ENCODE measurements around the gene KCNMA1. TPM values are rescaled to one million over a fixed set of nuclear protein-coding genes. Genes with fewer than 3 reads are reported as not detected.

KCNMA1 gene
- total and polyA plus RNA-seq, 10 donors: 9.3 to 114 (median 51.5) TPM

DNA sequence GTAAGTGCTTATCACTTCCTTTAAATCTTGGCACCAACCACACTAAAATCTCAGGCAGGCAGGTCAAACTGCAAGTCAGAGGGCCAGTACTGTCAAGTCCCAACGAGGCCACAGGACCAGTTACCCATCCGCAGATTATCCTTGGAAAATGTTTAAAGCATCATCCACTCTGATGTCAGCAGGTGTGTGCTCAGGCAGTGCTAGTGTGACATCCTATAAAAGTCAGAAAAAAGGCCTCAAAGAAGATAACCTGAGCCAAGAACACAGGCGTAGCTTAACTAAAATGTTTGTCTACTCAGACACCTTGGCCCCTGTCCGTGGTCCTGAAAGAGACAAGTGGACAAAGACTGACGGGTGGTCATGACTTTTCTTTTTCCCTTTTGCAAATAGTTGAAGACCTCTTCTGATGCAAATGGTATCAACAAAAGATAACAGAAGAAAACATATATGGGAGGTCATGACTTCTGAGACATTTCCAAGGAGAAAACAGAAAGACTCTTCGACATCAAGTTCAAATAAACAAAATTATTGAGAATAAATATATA is 309.3 kb downstream of the KCNMA1 start:
- no peak for TF ChIP-seq POLR2A (IDR thresholded peaks at IDR 0.05)
- no peak for TF ChIP-seq POLR2AphosphoS5 (IDR thresholded peaks at IDR 0.05)
- TF ChIP-seq, protein P1, sequence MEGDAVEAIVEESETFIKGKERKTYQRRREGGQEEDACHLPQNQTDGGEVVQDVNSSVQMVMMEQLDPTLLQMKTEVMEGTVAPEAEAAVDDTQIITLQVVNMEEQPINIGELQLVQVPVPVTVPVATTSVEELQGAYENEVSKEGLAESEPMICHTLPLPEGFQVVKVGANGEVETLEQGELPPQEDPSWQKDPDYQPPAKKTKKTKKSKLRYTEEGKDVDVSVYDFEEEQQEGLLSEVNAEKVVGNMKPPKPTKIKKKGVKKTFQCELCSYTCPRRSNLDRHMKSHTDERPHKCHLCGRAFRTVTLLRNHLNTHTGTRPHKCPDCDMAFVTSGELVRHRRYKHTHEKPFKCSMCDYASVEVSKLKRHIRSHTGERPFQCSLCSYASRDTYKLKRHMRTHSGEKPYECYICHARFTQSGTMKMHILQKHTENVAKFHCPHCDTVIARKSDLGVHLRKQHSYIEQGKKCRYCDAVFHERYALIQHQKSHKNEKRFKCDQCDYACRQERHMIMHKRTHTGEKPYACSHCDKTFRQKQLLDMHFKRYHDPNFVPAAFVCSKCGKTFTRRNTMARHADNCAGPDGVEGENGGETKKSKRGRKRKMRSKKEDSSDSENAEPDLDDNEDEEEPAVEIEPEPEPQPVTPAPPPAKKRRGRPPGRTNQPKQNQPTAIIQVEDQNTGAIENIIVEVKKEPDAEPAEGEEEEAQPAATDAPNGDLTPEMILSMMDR (IDR thresholded peaks at IDR 0.05 in 8 of 11, conservative IDR thresholded peaks at IDR 0.05 in 3 of 11): no peak
- Histone ChIP-seq H3K36me3 (no peaks in the 10 kb centered on the region), H3K4me3 (no peak overlapping the region), H3K4me1 (no peaks in the 10 kb centered on the region), H3K9me3 (no peaks in the 10 kb centered on the region), H3K27ac (no peak overlapping the region), H3K27me3 (replicated peaks in 1 of 7) (no peaks in the 10 kb centered on the region)
- intact Hi-C loops (cut with DNase I; ENCODE audit: low total_unique reads): no loop called here
- no peak for DNase-seq
- WGBS, 5 donors: 61 to 68% (median 68%) methylated on average over 6 of the region's 6 CpGs

DNA sequence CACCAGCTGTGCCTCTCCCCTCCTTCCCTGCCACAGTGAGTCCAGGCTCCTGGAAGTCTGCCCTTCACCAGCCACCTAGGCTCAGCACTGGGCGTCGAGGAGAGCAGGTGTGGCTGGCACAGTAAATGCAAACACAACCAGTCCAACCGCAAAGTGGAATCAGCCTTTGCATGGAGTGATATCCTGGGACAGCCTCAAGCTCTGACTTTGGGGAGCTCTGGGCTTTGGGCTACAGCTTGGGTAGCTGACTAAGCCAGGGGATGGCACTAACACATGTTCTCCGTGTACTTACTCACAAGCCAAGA is 312.4 kb downstream of the KCNMA1 start:
- no peak overlapping the region for H3K27ac ChIP-seq
- DNase-seq: no peak
- WGBS, 5 donors: 78 to 86% (median 81%) methylated on average over 4 of the region's 4 CpGs
- H3K27me3 ChIP-seq (replicated peaks in 1 of 7): no peaks in the 10 kb centered on the region
- no peaks in the 10 kb centered on the region for H3K9me3 ChIP-seq
- no peaks in the 10 kb centered on the region for H3K36me3 ChIP-seq
- intact Hi-C loops (cut with DNase I; ENCODE audit: low total_unique reads): no loop called here
- H3K4me3 ChIP-seq: no peak overlapping the region
- TF ChIP-seq POLR2A (IDR thresholded peaks at IDR 0.05): no peak
- no peak for TF ChIP-seq POLR2AphosphoS5 (IDR thresholded peaks at IDR 0.05)
- TF ChIP-seq, protein P1 (IDR thresholded peaks at IDR 0.05 in 8 of 11, conservative IDR thresholded peaks at IDR 0.05 in 3 of 11): no peak
- H3K4me1 ChIP-seq: no peaks in the 10 kb centered on the region

DNA sequence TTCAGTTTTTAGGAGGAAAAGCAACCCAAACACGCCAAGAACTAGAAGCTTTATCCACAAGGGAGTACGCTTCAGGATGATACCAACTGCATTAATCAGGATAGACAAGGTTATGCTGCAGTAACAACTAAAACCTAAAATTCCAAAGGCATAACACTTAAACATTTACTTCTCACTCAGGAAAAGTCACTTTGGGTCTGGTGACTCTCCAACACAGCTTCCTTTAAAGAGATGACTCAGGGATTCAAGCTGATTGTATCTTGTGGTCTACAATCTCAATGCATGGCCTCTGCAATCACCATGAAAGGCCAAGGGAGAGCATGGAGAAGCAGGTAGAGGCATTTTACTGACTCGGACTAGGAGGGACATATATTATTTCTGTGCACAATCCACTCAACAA is 315.8 kb downstream of the KCNMA1 start:
- no peaks in the 10 kb centered on the region for H3K27me3 ChIP-seq (replicated peaks in 1 of 7)
- no peak for DNase-seq
- H3K27ac ChIP-seq: no peak overlapping the region
- H3K36me3 ChIP-seq: no peaks in the 10 kb centered on the region
- intact Hi-C loops (cut with DNase I; ENCODE audit: low total_unique reads): no loop called here
- WGBS, 5 donors: 61 to 81% (median 62%) methylated on average over 3 of the region's 3 CpGs
- H3K4me3 ChIP-seq: no peak overlapping the region
- no peak for TF ChIP-seq POLR2A (IDR thresholded peaks at IDR 0.05)
- TF ChIP-seq POLR2AphosphoS5 (IDR thresholded peaks at IDR 0.05): no peak
- TF ChIP-seq, protein P1 (IDR thresholded peaks at IDR 0.05 in 8 of 11, conservative IDR thresholded peaks at IDR 0.05 in 3 of 11): no peak
- H3K9me3 ChIP-seq: no peaks in the 10 kb centered on the region
- no peaks in the 10 kb centered on the region for H3K4me1 ChIP-seq

DNA sequence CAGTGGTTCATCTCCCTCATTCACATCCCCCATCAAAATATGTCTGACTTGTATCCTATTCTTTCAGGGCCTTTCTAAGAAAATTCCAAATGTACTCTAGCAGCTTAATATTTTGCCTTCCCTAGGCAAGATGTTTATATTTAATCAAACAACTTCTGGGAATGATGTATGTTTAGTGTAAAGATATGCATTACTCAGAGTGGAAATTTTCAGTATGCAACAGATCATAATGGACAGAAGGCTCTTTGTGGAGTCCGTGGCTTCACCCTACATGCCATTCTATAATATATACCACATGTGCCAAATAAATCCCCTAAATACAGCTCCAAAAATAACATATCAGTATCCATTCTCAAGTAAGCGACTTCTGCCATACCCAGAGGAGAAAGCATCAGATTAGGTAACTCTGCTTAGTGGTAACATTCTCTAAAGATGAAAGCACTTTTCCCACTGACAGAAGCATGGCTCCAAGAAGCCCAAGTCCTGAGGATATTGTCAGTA is 316.6 kb downstream of the KCNMA1 start:
- Histone ChIP-seq H3K4me3 (no peak overlapping the region), H3K9me3 (no peaks in the 10 kb centered on the region), H3K4me1 (no peaks in the 10 kb centered on the region), H3K27ac (no peak overlapping the region), H3K36me3 (no peaks in the 10 kb centered on the region), H3K27me3 (replicated peaks in 1 of 7) (no peaks in the 10 kb centered on the region)
- no peak for DNase-seq
- TF ChIP-seq POLR2A (IDR thresholded peaks at IDR 0.05) (no peak), POLR2AphosphoS5 (IDR thresholded peaks at IDR 0.05) (no peak)
- TF ChIP-seq, protein P1 (IDR thresholded peaks at IDR 0.05 in 8 of 11, conservative IDR thresholded peaks at IDR 0.05 in 3 of 11): no peak
- intact Hi-C loops (cut with DNase I; ENCODE audit: low total_unique reads): no loop called here
- WGBS, 5 donors: 52 to 84% (median 66%) methylated on average over 2 of the region's 2 CpGs
